NCI-H1417 (cell line): ENCODE results near the gene OLR1.
A peak's percentile ranks its signal among the peaks of the same experiment; 100 is the strongest.
"Not testable (repeated sequence)": the region's sequence is repeated elsewhere in the genome, so short reads cannot be mapped to it uniquely, and the experiment has no call there.

Experiments
- DNase-seq, 3 experiments: peaks; one replicate each; lab custom pipeline; 2025; lab: John Stamatoyannopoulos, UW

Gene OLR1

DNA sequence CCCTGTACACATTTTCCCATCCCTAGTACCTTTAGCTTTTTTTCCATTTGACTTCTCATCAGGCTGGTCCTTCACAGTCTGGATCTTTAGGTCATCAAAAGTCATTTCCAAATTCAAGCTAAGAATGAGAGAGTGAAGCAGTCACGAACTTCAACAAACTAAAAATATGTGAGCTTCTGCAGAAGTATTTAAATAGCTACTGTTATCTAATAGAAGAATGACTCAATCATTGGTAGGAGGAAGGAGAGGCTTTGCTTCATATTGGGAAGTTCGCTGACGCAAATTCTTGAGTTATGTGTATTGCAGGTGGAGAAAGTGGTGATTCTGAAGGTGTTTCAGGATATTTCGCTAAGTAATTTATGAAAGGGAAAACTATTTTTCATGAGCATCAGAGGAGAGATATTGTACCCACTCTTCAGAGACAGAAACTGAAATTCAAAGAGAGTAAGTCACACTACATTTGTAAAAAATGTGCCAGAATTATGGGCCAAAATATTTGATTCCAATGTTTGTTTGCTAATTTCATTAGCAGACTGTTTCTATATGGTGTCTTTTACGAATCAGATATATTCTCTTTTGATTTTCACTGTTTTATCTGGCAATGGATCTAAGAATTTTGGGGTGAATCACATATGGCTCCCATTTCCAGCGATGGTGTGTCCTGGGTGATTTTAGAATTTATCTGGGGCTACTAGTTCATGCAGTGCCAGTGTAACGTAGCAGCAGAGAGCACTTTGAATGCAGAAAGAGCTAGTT, at the start of gene OLR1:
Gene OLR1 (minus strand): TSS at position 160 of the 756 bp plus-strand sequence. CDS start 55 bp downstream, at position 105.
- DNase-seq, result no peak

DNA sequence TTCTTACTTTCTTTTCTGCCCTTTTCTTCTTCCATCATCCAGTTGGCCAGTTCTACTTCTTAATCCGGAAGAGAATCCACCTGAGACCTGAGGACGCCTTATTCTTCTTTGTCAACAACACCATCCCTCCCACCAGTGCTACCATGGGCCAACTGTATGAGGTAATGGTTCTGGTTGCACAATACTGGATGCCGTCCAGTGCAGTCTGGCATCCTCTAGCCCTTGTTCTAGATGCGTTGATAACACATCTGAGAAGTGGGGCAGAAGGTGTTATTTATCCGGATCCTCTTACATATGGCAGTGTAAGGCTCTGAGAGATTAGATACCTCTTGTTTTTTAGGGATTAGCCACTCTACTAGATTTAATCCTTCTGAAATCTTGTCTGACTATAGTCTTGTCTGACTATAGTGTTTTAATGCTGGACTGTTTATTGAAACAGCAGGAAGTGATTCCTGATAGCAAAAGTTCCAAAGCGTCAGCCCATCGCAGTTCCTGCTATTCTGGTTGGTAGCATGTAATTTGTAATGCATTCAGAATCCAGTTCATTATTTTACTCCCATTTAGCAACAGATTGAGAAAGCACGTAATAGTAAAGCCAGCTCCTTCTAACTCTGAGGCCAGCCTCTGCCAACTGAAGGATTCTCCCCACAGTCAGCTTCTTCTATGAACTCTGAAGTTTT, 48.6 kb upstream of the OLR1 start:
- DNase-seq, result no peak

DNA sequence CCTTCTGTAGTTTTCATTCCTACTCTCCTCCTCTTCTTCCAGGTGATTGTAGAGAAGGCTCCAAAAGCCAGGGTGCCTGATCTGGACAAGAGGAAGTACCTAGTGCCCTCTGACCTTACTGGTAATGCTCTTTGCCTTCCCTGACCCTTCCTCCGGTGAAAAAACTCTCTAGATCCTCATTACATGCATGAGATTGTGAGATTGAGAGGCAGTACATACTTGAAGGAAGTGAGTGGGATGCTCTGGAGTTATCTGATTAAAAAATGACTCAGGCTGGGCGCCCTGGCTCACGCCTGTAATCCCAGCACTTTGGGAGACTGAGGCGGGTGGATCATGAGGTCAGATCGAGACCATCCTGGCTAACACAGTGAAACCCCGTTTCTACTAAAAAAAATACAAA, 46.1 kb upstream of the OLR1 start:
- DNase-seq, result no peak

DNA sequence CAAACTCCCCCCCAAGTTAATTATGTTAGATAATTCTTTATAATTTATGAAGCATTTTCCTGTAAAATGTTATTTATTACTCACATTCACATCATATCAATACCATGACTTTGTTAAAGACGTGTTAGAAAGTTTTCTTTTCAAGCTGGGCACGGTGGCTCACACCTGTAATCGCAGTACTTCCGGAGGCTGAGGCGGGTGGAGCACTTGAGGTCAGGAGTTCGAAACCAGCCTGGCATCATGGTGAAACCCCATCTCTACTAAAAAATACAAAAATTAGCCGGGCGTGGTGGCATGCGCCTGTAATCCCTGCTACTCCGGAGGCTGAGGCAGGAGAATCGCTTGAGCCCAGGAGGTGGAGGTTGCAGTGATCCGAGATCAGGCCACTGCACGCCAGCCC, 44.0 kb upstream of the OLR1 start:
- DNase-seq, result not testable (repeated sequence)

DNA sequence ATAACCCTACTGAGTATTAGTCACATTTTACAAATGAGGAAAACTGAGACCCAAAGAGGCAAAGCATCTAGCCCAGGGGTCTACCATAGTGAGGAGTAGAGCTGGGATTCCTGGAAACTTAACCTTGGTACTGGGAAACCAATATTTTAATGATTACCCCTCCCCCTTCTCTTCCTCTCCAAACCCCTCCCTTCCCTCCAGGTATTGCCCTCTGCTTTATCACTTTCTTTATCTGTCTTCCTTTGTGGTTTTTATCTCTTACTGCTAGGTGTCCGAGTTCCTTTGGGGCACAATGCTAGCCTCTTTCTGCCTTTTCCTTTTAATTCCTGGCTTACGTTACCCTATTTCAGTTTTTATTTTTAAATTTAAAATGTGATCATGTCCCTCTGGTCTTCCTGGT, 43.5 kb upstream of the OLR1 start:
- DNase-seq, result no peak

DNA sequence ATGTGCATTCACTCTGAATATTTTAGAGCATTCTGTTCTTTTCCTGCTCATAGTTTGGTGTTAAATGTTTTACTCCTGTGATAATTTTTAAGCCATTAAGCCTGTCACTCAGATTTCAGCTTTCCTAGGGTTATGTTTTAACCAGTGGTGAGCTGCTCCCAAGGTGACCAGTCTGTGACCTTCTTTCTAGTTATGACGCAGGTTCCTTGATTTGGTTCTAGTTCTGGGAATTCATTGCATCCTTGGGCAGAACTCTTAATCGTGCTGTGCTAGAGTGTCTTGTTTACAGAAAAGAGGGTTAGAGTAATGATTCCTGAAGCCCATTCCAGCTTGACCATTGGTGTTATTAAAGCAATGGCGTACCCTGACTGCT, 42.9 kb upstream of the OLR1 start:
- DNase-seq, result no peak

DNA sequence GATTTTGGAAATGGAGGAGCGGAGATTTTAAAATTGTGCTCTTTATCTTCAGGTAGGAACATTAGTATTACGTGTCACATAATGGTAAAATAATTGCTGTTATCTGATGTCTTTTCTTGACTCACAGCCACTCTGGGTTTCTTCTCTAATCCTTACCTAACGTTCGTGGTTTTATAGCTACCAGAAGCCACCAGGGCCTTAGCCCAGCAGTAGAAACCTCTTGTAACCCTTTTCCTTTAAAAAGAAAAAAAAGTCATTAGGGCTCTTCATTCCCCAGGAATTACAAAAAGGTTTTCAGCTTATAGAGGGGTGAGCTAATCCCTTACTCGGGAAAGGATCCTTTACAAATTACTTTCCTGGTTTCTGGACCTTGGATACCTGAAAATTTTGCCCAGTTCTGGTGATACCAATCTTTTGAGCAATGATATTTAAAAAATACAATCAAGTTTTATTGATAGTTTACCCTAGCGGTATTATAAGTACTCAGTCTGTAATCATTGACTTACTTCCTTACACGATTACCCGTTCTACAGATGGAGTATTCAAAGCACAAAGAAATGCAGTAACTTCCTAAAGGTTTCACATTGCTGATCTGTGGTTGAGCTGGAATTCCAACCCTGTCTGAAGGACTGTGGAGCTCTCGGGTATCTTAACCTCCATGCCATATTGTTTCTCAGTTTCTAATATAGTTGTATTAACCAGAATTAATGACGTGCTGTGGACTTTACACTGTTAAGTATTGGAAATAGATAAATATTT, 42.4 kb upstream of the OLR1 start:
- DNase-seq, result no peak

DNA sequence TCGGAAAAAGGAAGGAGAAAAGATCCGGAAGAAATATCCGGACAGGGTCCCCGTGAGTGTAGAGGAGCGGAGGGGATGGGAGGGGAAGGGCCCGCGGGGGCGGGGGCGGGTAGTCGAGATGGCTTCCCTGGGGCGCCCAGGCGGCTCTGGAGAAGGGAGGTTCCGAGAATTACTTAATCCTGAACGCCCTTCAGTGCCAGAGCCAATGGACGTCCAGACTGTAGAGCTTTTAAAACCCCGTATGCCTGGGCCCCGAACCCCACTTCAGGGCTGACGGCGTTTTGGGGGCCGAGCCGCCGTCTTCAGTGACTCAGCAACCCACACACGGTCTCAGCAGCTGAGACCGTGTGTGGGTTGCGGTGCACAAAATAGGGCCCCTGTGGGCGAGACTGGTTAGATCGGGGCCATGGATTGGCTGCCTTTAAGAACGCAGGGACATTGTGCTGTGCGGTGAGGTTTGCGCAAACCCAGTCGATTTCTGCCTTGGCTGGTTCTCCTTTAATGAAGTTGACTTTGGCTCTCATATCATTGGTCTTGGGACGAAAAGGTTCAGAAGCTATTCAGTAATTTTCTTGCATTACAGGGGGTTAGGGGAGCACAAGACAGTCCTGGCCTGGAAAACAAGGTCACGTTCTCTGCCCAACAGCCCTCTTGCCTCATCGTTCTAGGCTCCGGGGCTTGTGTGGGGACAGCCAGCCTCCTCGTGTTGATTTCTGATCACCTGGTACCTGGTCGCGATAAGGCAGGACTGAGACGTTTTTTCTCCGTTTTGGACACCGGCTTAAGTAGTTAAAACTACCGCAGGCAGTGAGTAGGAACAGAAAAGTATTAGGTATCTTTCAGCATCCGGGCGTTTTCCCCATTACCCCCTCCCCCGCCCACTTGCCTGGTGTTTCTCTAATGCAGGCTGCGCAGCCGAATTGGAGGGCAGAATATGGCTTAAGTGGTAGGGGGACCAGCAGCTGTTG, 41.5 kb upstream of the OLR1 start:
- peak; percentile 21 to 86 (median 82) for DNase-seq

DNA sequence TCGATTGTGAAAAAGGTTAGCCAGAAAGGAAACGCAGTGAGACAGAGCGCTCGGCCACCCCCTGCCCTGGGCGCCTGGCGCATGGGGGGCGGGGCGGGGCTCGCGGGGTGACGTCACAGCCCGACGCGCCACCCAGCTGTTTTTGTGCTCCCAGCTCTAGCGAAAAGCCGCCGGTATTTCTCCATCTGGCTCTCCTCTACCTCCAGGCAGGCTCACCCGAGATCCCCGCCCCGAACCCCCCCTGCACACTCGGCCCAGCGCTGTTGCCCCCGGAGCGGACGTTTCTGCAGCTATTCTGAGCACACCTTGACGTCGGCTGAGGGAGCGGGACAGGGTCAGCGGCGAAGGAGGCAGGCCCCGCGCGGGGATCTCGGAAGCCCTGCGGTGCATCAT, 40.8 kb upstream of the OLR1 start, which contains the start of gene GABARAPL1:
Gene GABARAPL1 (plus strand): TSS at position 139 of the 393 bp plus-strand sequence. CDS start 253 bp downstream, at position 392.
- DNase-seq, result peak; percentile 64 to 91 (median 82)

DNA sequence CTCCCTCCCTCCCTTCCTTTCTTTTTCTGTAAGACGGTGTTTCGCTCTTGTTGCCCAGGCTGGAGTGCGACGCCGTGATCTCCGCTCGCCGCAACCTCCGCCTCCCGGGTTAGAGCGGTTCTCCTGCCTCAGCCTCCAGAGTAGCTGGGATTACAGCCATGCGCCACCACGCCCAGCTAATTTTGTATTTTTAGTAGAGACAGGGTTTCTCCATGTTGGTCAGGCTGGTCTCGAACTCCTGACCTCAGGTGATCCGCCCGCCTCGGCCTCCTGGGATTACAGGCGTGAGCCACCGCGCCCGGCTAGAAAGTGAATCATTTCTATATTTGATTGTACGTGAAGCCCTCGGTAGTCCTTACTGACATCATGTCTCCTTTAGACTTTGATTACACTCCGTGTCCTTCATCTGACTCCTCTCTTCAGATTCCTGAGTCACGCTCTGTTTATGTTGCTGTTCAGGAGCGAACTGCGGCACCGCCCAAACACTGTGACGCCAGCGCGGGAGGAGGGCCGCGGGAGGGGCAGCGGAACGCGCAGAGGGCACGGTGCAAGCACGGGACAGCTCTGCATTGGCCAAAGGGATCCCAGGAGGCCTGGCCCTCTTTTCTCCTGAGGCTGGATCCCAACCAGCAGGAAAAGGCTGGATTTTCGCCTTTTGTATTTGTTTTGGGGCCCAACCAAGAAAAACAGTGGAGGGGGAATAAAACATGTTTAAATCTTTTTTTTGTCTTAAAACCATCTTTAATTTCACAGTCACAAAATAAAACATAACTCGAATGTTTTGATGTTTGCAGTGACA, 40.2 kb upstream of the OLR1 start:
- peak; percentile 74 to 93 (median 84) for DNase-seq

DNA sequence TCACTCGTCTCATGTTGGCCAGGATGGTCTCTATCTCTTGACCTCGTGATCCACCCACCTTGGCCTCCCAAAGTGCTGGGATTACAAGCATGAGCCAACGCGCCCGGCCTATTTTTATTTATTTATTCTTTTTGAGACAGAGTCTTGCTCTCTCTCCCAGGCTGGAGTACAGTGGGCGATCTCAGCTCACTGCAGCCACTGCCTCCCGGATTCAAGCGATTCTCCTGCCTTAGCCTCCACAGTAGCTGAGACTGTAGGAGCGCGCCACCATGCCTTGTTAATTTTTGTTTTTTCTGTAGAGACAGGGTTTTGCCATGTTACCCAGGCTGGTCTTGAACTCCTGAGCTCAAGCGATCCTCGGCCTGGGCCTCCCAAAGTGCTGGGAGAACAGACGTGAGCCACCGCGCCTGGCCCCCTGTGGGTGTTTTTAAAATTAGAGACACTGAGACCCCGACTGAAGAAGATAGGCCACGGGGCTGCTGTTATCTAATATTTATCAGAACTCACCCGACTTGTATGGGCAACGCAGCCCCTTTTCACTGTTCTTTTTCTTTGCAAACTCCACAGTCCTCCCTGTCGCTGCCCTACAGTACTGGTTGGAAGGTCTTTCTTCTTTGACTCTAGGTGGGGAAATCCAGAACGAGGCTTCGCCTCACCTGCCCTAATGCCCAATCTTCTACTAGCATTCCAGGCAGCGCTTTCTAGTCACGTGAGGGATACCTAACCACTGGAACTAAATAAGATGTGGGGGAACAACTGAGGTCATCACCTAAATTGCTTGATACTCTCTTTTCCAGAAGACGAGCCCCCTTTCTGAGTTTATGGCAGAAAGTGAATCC, 39.4 kb upstream of the OLR1 start:
- no peak for DNase-seq

DNA sequence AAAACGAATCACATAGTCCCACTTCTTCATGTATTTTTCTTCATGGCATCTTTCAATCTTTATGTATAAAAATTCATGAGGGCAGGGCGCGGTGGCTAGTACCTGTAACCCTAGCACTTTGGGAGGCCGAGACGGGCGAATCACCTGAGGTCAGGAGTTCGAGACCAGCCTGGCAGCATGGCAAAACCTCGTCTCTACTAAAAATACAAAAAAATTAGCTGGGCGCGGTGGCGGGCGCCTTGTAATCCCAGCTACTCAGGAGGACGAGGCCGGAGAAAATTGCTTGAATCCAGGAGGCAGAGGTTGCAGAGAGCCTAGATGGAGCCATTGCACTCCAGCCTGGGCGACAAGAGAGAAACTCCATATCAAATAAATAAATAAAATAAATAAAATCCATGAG, 38.3 kb upstream of the OLR1 start:
- no peak for DNase-seq

DNA sequence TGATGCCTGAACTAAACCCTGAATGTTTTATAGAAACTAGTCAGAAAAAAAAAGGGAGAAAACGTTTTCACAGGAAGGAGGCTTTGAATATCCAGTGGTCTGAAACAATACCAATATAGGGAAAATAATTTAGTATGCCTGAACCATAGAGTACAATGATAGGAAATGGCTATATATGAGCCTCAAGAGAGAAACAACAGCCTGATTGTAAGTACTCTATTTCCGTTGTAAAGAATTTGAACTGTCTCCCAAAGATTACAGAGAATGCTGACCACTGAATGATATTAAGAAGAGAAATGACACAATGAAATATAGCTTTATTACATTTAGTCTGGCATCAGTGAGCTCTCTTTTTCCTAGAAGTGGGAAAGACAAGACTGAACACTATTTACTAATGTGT, 35.2 kb upstream of the OLR1 start:
- DNase-seq, result no peak

DNA sequence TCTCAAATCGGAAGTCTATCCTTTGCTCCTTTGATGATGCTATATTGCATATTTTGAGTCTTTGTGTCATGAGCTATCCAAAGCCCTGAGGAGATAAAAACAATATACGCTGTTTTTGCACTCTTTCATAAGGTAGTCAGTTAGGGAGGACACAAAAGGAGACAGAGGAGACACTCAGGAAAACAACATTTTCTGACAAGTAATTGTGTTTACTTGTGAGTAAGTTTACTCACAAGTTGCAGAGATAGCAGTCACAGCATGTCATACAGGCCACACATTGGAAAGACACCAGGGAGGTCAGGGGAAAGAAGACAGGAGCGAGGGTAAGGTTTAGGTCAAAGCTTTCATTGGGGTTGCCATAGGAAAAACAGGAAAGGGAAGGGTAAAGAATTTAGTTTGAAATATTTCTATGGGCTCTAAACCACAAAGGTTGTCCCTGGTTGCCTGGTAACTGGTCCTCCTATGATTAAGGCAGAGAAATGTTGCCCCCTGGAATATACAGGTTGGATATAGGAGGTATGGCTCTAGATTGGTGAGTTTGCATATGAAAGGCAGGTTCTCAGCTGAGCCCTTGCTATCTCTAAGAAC, 33.4 kb upstream of the OLR1 start:
- DNase-seq, result no peak

DNA sequence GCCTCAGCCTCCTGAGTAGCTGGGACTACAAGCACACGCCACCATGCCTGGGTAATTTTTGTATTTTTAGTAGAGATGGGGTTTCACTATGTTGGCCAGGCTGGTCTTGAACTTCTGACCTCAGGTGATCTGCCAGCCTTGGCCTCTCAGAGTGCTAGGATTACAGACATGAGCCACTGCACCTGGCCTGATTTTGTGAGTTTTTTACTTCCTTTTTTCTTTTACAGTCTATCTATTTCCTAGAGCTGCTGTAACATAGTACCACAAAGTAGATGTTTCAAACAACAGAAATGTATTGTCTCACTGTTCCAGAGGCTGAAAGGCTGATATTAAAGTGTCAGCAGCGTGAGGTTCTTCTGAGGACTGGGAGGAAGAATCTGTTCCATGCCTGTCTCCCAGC, 32.6 kb upstream of the OLR1 start:
- DNase-seq, result not testable (repeated sequence)

DNA sequence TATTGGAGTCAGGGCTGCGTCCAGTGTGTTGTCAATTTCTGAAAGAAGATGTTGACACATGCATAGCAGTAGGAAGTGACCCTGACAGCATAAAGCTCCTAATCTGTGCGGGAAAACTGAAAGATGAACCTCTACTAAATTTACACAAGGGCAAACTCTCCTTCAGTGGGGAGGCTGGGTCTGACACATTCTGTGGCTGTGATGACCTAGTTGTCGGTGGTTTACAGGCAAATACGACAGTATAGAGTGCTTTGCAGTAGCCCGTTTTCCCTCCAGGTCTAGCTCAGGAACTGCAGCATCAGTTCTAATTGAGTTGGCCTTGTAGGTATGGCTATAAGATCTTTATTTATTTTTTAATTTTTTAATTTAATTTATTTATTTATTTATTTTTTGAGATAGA, 25.9 kb upstream of the OLR1 start:
- no peak for DNase-seq

DNA sequence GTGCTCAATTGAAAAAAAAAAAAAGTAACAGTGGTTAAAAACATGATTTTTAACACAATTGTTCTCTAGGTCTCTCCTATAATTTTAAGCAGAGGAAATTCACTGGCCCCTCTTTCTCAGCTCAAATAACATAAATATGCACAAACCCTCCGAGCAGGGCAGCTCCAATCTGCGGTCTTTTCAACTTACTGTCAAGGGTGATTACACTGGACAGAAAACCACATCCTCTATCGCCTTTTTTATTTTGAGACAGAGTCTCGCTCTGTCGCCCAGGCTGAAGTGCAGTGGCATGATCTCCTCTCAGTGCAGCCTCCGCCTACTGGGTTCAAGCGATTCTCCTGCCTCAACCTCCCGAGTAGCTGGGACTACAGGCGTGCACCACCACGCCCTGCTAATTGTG, 24.3 kb upstream of the OLR1 start:
- no peak for DNase-seq

DNA sequence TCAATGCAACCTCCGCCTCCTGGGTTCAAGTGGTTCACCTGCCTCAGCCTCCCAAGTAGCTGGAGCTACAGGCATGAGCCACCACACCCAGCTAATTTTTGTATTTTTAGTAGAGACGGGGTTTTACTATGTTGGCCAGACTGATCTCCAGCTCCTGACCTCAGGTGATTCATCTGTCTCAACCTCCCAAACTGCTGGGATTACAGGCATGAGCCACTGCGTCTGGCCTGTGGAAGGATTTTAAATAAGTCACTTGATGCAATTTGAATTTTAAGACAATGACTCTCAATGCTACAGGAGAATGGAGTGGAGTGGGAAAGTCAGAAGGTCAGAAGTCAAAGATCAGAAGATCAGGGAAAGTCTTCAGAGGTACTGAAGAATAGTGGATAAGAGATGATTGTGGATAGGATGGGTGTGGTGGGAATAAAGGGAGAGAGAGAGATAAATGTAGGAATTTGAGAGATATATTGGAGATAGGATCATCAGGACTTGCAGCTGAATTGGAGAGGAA, 22.3 kb upstream of the OLR1 start:
- no peak for DNase-seq

DNA sequence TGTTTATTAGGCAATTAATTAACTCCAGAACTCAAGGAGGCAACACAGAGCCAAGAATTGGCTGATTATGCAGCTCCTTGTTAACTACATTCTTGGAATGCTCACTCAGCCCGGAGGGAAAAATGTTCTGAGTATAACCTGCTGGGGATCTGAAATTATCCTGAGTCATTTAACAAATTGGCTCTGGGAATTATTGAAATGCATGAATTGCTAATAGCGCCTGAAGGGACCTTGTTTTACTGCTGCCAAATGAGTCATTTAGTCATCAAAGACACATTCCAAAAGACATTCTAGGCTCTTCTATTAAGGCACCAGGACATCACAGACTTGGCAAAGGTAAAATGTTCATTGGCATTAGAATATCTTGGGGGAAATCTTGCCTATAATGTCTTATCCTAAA, 19.9 kb upstream of the OLR1 start:
- DNase-seq, result no peak
